ENCODE results near the gene LOXL1.

GRCh38 chr15:73926219-73927002, at the start of gene LOXL1:
- TF ChIP-seq ARNTL (CRISPR knock-in tag; IDR thresholded peaks at IDR 0.05; ENCODE audit: borderline replicate concordance, low read depth) (no peak), ISL1 (CRISPR knock-in tag; IDR thresholded peaks at IDR 0.05) (no peak), CREB5 (CRISPR knock-in tag; IDR thresholded peaks at IDR 0.05; ENCODE audit: low read depth) (no peak)
